Upper lobe of left lung (tissue), 6 donors: ENCODE results near the gene LIPC. TPM values are rescaled to one million over a fixed set of nuclear protein-coding genes. Genes with fewer than 3 reads are reported as not detected.
A peak's percentile ranks its signal among the peaks of the same experiment; 100 is the strongest.

ENCODE experiments used
- ATAC-seq, 2 donors: fragments of 200-7000 bp; cut with Tn5 transposase; one replicate each; pipeline ENCODE4 v1.9.1; 2022; ENCODE audit warnings: mild to moderate bottlenecking in 2 of 2, moderate library complexity in 2 of 2; ENCODE audit not compliant: low FRiP score in 2 of 2
- DNase-seq, 2 donors: peaks; one replicate each; pipeline ENCODE4 v3.0.0-alpha.2; 2019 to 2020
- H3K27ac ChIP-seq, 4 donors: fragments of 200-600 bp; sonication (generic); one replicate each; pipeline ENCODE4 v1.5.1; 2016 to 2019
- H3K27me3 ChIP-seq, 4 donors: fragments of 200-600 bp; sonication (generic); one replicate each; pipeline ENCODE4 v1.5.1; 2017 to 2019
- H3K36me3 ChIP-seq, 4 donors: fragments of 200-600 bp; sonication (generic); one replicate each; pipeline ENCODE4 v1.5.1; 2016 to 2019
- H3K4me1 ChIP-seq, 4 donors: fragments of 200-600 bp; sonication (generic); one replicate each; pipeline ENCODE4 v1.5.1; 2018 to 2019
- H3K4me3 ChIP-seq, 4 donors: fragments of 200-600 bp; sonication (generic); one replicate each; pipeline ENCODE4 v1.5.1; 2017 to 2019; ENCODE audit warnings: mild to moderate bottlenecking in 2 of 4, moderate library complexity in 1 of 4
- H3K9me3 ChIP-seq, 4 donors: fragments of 200-600 bp; sonication (generic); one replicate each; pipeline ENCODE4 v1.5.1; 2018 to 2019
- EP300 ChIP-seq, 4 donors: sonication (generic); formaldehyde crosslinking; IDR thresholded peaks; one replicate each; pipeline ENCODE4 v1.5.1; 2017; ENCODE audit warnings: antibody characterized with exemption in 4 of 4, control low read depth in 2 of 4
- POLR2A ChIP-seq, 4 donors: fragments of 450-650 bp; IDR thresholded peaks; one replicate each; pipeline ENCODE4 v1.5.1; 2016 to 2017; ENCODE audit warnings: antibody characterized with exemption in 4 of 4, mild to moderate bottlenecking in 2 of 4
- POLR2AphosphoS5 ChIP-seq, 2 donors: sonication (generic); formaldehyde crosslinking; IDR thresholded peaks; one replicate each; pipeline ENCODE4 v1.5.1; 2017; ENCODE audit warnings: antibody characterized with exemption in 2 of 2
- WGBS, 2 donors: methylation state at CpG; one replicate each; pipeline ENCODE4 v1.1.5; 2017 to 2018; 5-methylcytosine and 5-hydroxymethylcytosine counted together
- total RNA-seq, 6 donors: library from RNA; depleted of rRNA in 4 of 6; stranded (reverse); fragments of >200 nt in 4 of 6; gene quantifications; one replicate each; pipeline versions ENCODE4 v1.1.0 to v1.2.1, GENCODE V29; 2016 to 2021
- TF ChIP-seq, protein P1 (sequence below), 6 experiments: fragments of 450-650 bp in 4 of 6; fragments of 200-600 bp in 2 of 6; sonication (generic) in 2 of 6; IDR thresholded peaks; one replicate each; pipeline ENCODE4 v1.5.1; 2016 to 2019; ENCODE audit warnings: antibody characterized with exemption in 6 of 6
- donor health status: DM: no; HTN: no; CAD: no; lungs with moderate emphysema.
- donor health status: DM: no; HTN: yes; CAD: no; lungs with severe emphysema.

The LIPC gene
- total RNA-seq, 6 donors from 2014 or later = 0.40 to 0.89 (median 0.75) TPM; not detected in 2

DNA sequence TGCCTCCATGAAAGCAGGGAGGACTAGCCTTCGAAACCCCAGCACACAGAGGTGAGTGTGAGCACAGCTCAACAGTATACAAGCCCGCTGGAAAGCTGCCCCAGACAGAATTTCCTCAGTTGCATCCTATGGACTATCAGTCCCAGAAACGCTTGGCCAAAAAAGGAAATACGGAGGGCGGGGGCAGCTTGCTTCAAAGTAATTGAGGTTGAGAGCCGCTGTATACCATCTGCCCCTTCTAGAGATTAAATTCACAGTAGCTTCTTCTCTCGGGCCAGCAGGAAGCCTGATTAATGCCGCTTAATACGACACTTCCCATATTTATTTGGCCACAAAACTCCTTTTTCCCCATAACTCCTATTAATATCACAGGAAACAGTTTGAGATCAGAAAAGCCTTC, 88.7 kb downstream of the LIPC start:
- 62 to 65% methylated on average over 9 of the region's 9 CpGs for WGBS, 2 donors
- DNase-seq = no peak
- no peaks in the 10 kb centered on the region for H3K27me3 ChIP-seq
- no peaks in the 10 kb centered on the region for H3K9me3 ChIP-seq
- no peak for ATAC-seq
- TF ChIP-seq, protein P1, sequence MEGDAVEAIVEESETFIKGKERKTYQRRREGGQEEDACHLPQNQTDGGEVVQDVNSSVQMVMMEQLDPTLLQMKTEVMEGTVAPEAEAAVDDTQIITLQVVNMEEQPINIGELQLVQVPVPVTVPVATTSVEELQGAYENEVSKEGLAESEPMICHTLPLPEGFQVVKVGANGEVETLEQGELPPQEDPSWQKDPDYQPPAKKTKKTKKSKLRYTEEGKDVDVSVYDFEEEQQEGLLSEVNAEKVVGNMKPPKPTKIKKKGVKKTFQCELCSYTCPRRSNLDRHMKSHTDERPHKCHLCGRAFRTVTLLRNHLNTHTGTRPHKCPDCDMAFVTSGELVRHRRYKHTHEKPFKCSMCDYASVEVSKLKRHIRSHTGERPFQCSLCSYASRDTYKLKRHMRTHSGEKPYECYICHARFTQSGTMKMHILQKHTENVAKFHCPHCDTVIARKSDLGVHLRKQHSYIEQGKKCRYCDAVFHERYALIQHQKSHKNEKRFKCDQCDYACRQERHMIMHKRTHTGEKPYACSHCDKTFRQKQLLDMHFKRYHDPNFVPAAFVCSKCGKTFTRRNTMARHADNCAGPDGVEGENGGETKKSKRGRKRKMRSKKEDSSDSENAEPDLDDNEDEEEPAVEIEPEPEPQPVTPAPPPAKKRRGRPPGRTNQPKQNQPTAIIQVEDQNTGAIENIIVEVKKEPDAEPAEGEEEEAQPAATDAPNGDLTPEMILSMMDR (IDR thresholded peaks at IDR 0.05) = no peak
- TF ChIP-seq POLR2AphosphoS5 (IDR thresholded peaks at IDR 0.05) = no peak
- TF ChIP-seq POLR2A (IDR thresholded peaks at IDR 0.05) = no peak
- no peak for TF ChIP-seq EP300 (IDR thresholded peaks at IDR 0.05)
- peak overlapping the region in 3 of 4 donors; percentile 17 to 61 (median 48) for H3K27ac ChIP-seq
- peaks cover 10 to 32% (median 23%) of the 10 kb centered on the region in 4 donors for H3K4me1 ChIP-seq
- no peaks in the 10 kb centered on the region for H3K36me3 ChIP-seq
- H3K4me3 ChIP-seq = no peak overlapping the region

DNA sequence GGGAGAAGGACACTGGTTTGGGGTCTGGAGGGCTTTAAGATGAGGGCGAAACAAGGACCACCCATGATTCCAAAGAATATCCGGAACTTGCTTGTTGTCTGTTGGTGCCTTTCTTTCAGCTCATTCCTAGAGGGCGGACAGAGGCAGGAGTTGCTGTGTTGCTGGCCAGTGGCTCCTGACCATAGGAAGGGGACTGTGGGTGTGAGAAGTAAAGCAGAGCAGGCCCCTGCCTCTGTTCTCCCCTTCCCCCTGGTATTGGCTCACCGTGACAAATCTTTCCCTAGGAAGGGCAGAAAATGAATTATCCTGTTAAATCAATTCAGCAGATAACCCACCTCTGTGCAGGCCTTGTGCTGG, 89.1 kb downstream of the LIPC start:
- H3K4me3 ChIP-seq = no peak overlapping the region
- DNase-seq (no peak), ATAC-seq (no peak)
- no peaks in the 10 kb centered on the region for H3K27me3 ChIP-seq
- 80 to 86% methylated on average over 4 of the region's 4 CpGs for WGBS, 2 donors
- TF ChIP-seq POLR2A (IDR thresholded peaks at IDR 0.05) = no peak
- no peak for TF ChIP-seq POLR2AphosphoS5 (IDR thresholded peaks at IDR 0.05)
- TF ChIP-seq, protein P1 (IDR thresholded peaks at IDR 0.05) = no peak
- no peak for TF ChIP-seq EP300 (IDR thresholded peaks at IDR 0.05)
- peak overlapping the region; percentile 17 to 66 (median 54) for H3K27ac ChIP-seq
- H3K36me3 ChIP-seq = no peaks in the 10 kb centered on the region
- no peaks in the 10 kb centered on the region for H3K9me3 ChIP-seq
- peaks cover 10 to 32% (median 23%) of the 10 kb centered on the region in 4 donors for H3K4me1 ChIP-seq

DNA sequence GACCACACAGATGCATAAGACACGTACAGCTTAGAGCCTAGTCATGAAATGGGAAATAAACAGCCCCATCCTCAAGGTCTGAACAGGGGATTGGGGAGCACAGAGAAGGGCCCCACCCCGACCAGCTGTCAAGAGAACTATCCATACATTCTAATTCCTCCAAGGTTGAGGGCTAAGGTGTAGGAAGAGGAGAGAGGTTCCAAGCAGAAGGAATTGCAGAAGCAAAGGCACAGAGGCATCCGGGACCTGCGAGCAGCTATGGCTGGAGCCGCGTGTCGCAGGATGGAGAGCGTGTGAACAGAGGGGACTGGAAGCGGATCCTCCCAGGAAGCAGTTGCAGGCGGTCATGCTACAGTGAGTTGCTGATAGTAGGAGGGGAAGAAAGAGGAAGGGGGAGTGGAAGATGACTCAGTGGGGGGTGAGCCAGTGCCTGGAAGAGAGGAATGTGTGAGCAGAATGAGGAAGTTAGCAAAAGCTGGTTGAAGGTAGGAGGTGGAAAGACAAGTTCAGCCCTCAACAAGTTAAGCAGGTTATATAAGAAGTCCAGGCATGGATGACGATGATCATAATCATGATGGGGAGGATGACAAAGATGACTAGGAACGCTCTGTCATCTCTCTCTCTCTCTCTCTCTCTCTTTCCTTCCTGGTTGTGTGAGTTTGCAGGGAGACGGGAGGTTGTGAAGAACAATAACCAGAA, 89.7 kb downstream of the LIPC start:
- H3K36me3 ChIP-seq = no peaks in the 10 kb centered on the region
- DNase-seq (peak in 1 of 2 donors; percentile 81), ATAC-seq (peak; percentile 56 to 84)
- no peak overlapping the region for H3K4me3 ChIP-seq
- H3K4me1 ChIP-seq = peaks cover 10 to 32% (median 23%) of the 10 kb centered on the region in 4 donors
- TF ChIP-seq, protein P1 (IDR thresholded peaks at IDR 0.05) = no peak
- peak; percentile 45 to 53 for TF ChIP-seq POLR2AphosphoS5 (IDR thresholded peaks at IDR 0.05)
- TF ChIP-seq POLR2A (IDR thresholded peaks at IDR 0.05) = peak in 1 of 4 donors; percentile 23
- TF ChIP-seq EP300 (IDR thresholded peaks at IDR 0.05) = no peak
- peak overlapping the region; percentile 17 to 66 (median 54) for H3K27ac ChIP-seq
- H3K9me3 ChIP-seq = no peaks in the 10 kb centered on the region
- WGBS, 2 donors = 53 to 60% methylated on average over 13 of the region's 13 CpGs
- H3K27me3 ChIP-seq = no peaks in the 10 kb centered on the region

DNA sequence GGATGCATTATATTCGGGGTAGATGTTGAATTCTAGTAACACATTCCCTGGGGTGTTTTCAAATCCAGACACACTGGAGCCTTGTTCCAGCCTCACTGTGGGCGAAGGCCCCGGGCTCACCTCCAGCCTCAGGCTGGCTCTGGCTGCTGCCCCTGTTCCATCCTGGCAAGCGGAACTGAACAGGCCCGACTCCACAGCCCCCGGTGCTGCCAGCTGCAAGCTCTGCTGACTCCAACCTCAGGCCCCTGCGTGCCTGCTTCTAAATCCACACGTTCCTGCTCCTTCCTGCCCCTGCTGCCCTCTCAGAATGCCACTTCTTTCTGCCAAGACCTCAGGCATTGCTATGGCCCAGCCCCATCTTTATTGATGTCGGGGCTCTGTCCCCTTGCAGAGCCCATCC, 90.6 kb downstream of the LIPC start:
- no peak for ATAC-seq

More for the DNA sequence above, 90.6 kb downstream of the LIPC start:
- peaks cover 13 to 27% (median 22%) of the 10 kb centered on the region in 4 donors for H3K4me1 ChIP-seq
- DNase-seq = peak; percentile 19 to 57
- H3K27ac ChIP-seq = peak overlapping the region in 2 of 4 donors; percentile 35 to 54
- H3K9me3 ChIP-seq = no peaks in the 10 kb centered on the region
- TF ChIP-seq POLR2A (IDR thresholded peaks at IDR 0.05) (no peak), POLR2AphosphoS5 (IDR thresholded peaks at IDR 0.05) (no peak), EP300 (IDR thresholded peaks at IDR 0.05) (no peak)
- TF ChIP-seq, protein P1 (IDR thresholded peaks at IDR 0.05) = no peak
- H3K36me3 ChIP-seq = no peaks in the 10 kb centered on the region
- H3K4me3 ChIP-seq = no peak overlapping the region
- no peaks in the 10 kb centered on the region for H3K27me3 ChIP-seq
- 80 to 88% methylated on average over 6 to 9 of the region's 9 CpGs for WGBS, 2 donors
